ENCODE results near the gene FHOD3. TPM values are rescaled to one million over a fixed set of nuclear protein-coding genes. Genes with fewer than 3 reads are reported as not detected.

Gene FHOD3
- total RNA-seq, 2 donors from 2014 or later = 2.8 to 3.1 TPM

- Mint-ChIP-seq H3K27me3 (ENCODE audit: insufficient read depth) (no peaks in the 10 kb centered on the region), H3K36me3 (ENCODE audit: low read depth) (no peaks in the 10 kb centered on the region), H3K4me3 (no peak overlapping the region), H3K9me3 (peaks cover 1% of the 10 kb centered on the region), H3K4me1 (no peaks in the 10 kb centered on the region), H3K27ac (no peak overlapping the region)
- H3K9ac ChIP-seq (ENCODE audit: extremely low read depth, low read length, poor library complexity, severe bottlenecking) = no peak overlapping the region
- WGBS, 2 experiments (ENCODE audit: insufficient coverage in 1 of 2, insufficient read length in 1 of 2) = 93 to 94% methylated on average over 4 to 5 of the region's 5 CpGs
- H3K4me1 ChIP-seq (ENCODE audit: control insufficient read depth, insufficient read depth, low read length) = no peaks in the 10 kb centered on the region
- no peaks in the 10 kb centered on the region for H3K36me3 ChIP-seq (ENCODE audit: control insufficient read depth, insufficient read depth, low read length)
- H3K27ac ChIP-seq (ENCODE audit: low read depth, low read length) = no peak overlapping the region
- no peaks in the 10 kb centered on the region for H3K27me3 ChIP-seq (ENCODE audit: control insufficient read depth, insufficient read depth, low read length, poor library complexity, severe bottlenecking)
- no peak for DNase-seq
- H3K9me3 ChIP-seq (ENCODE audit: control insufficient read depth, low read length) = no peaks in the 10 kb centered on the region
- H3K4me3 ChIP-seq (ENCODE audit: low read length) = no peak overlapping the region
- no peak for TF ChIP-seq CTCF (conservative IDR thresholded peaks at IDR 0.05)
These were observed 111.1 kb downstream of the FHOD3 start for GRCh38 chr18:36408606-36409005.

- Mint-ChIP-seq H3K27me3 (ENCODE audit: insufficient read depth) (no peaks in the 10 kb centered on the region), H3K9me3 (peaks cover 1% of the 10 kb centered on the region), H3K27ac (no peak overlapping the region), H3K4me3 (no peak overlapping the region), H3K4me1 (no peaks in the 10 kb centered on the region), H3K36me3 (ENCODE audit: low read depth) (no peaks in the 10 kb centered on the region)
- Histone ChIP-seq H3K9me3 (ENCODE audit: control insufficient read depth, low read length) (no peaks in the 10 kb centered on the region), H3K27ac (ENCODE audit: low read depth, low read length) (no peak overlapping the region), H3K4me3 (ENCODE audit: low read length) (no peak overlapping the region), H3K9ac (ENCODE audit: extremely low read depth, low read length, poor library complexity, severe bottlenecking) (no peak overlapping the region), H3K4me1 (ENCODE audit: control insufficient read depth, insufficient read depth, low read length) (no peaks in the 10 kb centered on the region), H3K27me3 (ENCODE audit: control insufficient read depth, insufficient read depth, low read length, poor library complexity, severe bottlenecking) (no peaks in the 10 kb centered on the region), H3K36me3 (ENCODE audit: control insufficient read depth, insufficient read depth, low read length) (no peaks in the 10 kb centered on the region)
- DNase-seq = no peak
- TF ChIP-seq CTCF (conservative IDR thresholded peaks at IDR 0.05) = no peak
- WGBS, 2 experiments (ENCODE audit: insufficient coverage in 1 of 2, insufficient read length in 1 of 2) = 78 to 100% methylated on average over 1 to 5 of the region's 5 CpGs
These were observed 112.3 kb downstream of the FHOD3 start for GRCh38 chr18:36409779-36410178.

GRCh38 chr18:36410346-36410745 is 112.8 kb downstream of the FHOD3 start:
- no peak overlapping the region for H3K27ac ChIP-seq (ENCODE audit: low read depth, low read length)

More at GRCh38 chr18:36410346-36410745, 112.8 kb downstream of the FHOD3 start:
- H3K36me3 Mint-ChIP-seq (ENCODE audit: low read depth) = no peaks in the 10 kb centered on the region
- H3K4me3 Mint-ChIP-seq = no peak overlapping the region
- peaks cover 1% of the 10 kb centered on the region for H3K9me3 Mint-ChIP-seq
- Histone ChIP-seq H3K27me3 (ENCODE audit: control insufficient read depth, insufficient read depth, low read length, poor library complexity, severe bottlenecking) (no peaks in the 10 kb centered on the region), H3K4me3 (ENCODE audit: low read length) (no peak overlapping the region), H3K4me1 (ENCODE audit: control insufficient read depth, insufficient read depth, low read length) (no peaks in the 10 kb centered on the region), H3K36me3 (ENCODE audit: control insufficient read depth, insufficient read depth, low read length) (no peaks in the 10 kb centered on the region), H3K9ac (ENCODE audit: extremely low read depth, low read length, poor library complexity, severe bottlenecking) (no peak overlapping the region), H3K9me3 (ENCODE audit: control insufficient read depth, low read length) (no peaks in the 10 kb centered on the region)
- H3K27me3 Mint-ChIP-seq (ENCODE audit: insufficient read depth) = no peaks in the 10 kb centered on the region
- TF ChIP-seq CTCF (conservative IDR thresholded peaks at IDR 0.05) = no peak
- DNase-seq = no peak
- 76 to 100% methylated on average over 2 to 3 of the region's 3 CpGs for WGBS, 2 experiments (ENCODE audit: insufficient coverage in 1 of 2, insufficient read length in 1 of 2)
- H3K27ac Mint-ChIP-seq = no peak overlapping the region
- H3K4me1 Mint-ChIP-seq = no peaks in the 10 kb centered on the region
